Umbilical cord (tissue), 2 donors: Measurements from ENCODE around the gene STAT5B. TPM values are rescaled to one million over a fixed set of nuclear protein-coding genes. Genes with fewer than 3 reads are reported as not detected.

ENCODE experiments used
- DNase-seq: peaks from one replicate; pipeline ENCODE4 v3.0.0-alpha.2; 2015; ENCODE audit warnings: low spot score
- total RNA-seq: library from RNA; depleted of rRNA; stranded (reverse); fragments of >200 nt; gene quantifications from one replicate; pipeline ENCODE4 v1.2.3, GENCODE V29; 2014; ENCODE audit warnings: low replicate concordance; ENCODE audit not compliant: insufficient read depth

The STAT5B gene
- total RNA-seq, 1 donor from 2014 or later, result 51.8 TPM

DNA sequence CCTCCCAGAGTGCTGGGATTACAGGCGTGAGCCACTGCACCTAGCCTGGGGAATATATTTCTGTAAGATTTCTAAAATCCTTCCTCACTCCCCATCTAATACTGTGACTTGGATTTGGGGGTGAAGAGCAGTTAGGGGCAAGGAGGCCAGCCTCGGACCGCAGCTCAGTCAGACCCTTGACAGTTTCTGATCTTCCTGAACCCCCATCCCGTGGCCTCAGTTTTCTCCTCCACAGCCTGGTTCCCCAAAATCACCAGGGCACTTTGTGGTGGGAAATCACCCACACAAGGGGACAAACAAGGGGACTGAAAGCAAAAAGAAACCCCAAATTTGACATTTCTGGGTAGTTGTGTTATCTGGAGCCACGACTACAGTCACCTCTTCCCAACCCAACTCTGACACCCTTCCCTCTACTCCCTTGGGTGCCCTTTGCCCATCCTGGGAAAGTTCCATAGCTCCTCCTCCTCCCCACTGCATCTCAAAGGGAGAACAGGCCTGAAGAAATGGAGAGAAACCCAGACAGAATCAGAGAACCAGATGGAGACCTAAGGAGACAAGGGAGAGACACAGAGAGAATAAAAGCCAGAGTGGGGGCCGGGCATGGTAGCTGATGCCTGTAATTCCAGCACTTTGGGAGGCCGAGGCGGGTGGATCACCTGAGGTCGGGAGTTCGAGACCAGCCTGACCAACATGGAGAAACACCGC is 9.3 kb upstream of the STAT5B start:
- DNase-seq, result no peak

DNA sequence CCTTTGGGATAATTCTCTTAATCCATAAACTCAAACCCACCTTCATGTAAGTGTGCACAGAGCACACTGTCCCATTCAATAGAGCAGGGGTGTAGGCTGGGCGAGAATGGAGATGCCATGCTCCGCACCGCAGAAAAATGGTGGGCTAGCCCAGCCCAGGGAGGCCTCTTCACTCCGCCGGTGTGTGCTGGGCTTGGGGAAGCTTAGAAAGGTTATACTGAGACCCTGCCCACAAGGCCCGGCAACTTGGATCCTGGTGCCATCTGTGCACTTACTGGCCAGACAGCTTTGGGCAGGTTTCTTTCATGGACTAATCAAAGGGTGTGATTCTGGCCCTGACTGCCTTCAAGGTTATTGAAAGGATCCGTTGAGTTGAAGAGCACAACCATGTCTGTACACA is 8.4 kb upstream of the STAT5B start:
- DNase-seq, result no peak

DNA sequence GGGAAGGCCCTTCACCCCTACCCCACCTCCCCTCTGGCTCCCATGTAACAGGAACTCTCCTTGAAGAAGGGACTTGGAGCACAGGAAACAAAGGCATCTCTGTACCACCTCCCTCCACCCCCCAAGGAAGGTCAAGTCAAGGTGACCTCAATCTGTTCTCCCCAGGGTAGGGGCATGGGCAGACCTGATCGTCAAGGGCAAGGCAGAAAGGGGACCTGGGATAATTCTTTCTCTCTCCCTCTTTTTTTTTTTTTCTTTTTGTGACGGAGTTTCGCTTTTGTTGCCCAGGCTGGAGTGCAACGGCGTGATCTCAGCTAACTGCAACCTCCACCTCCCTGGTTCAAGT is 7.8 kb upstream of the STAT5B start:
- DNase-seq, result no peak

DNA sequence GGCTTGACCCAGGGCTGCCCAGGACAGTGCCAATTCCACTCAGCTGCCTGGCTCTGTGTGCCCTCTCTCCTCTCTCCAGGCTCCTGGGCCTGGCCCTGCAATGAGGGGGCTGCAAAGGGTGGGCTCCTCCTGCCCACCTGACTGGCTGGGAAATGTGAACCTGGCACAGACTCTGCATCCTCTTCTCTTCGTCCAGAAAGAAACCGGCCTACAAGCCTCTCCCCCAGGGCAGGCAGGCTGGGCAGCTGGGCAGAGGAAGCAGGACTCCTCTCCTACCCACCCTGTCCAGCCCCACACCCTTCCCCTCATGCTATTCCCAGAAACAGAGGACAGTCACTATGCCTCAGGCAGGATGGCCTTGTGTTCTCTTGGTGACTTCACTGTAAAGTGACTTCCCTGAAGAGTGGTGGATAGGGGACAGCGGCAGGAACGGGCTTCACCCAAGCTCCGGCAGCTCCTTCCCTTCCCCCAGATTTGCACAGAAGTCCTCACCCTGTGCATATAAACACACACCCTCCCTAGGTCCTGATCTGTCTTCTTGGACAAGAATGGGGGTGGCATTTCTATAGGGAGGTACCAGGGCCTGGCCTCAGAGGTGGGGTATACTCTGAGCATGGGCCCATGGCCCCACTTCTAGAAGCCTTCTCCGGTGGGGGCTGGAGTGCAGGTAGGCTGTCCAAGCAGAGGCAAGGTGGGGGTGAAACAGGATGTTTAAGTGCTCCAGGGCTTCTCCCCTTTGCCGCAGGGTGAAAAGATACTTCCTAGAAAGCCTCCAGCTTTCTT is 7.2 kb upstream of the STAT5B start:
- DNase-seq, result no peak

DNA sequence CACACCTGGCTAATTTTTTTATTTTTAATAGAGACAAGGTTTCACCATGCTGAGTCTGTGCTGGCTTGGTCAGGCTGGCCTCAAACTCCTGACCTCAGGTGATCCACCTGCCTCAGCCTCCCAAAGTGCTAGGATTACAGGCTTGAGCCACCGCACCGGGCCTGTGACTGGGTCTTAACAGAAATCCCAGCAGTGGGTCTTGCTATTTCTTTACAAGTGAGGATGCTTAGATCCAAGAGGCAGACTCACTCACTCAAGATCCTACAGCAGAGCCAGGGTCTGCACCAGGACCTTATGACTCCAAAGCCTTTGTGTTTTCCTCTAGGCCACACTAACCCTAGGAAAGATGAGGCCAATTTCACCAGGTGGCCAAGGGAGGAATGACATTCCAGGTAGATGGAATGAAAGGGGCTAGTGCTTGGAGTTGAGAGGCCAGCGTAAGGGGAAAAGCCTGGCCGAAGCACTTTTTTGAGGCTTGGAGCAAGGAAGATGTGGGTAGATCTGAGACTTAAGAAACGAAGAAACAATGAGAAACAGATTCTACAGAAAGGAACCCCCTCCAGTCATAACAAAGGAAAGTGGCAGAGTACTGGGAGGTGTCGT is 6.4 kb upstream of the STAT5B start:
- DNase-seq, result no peak

DNA sequence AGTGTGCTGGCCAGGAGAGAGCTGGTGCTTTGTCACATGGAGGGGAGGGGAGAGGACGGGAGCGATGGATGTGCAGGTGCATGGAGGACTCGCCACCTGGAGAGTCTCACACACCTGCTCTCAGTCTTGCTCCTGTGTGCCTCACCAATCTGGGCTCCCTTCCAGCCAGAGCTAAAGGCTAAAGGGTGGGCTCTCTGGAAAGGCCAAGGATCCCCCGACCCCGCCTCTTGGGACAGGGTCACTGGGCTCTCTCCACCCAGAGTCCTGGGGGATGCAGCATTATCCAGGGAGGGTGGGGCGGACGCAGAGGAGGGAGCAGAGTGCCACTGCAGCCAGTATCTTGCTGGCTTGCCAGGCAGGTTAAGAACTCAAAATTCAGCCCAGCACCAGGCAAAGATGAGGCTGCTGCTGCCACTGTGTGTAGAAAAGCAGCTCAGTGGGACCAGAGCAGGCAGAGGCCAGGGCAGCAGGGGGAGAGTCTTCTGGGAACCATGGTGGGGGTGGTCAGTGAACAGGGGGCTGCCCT is 5.4 kb upstream of the STAT5B start:
- no peak for DNase-seq

DNA sequence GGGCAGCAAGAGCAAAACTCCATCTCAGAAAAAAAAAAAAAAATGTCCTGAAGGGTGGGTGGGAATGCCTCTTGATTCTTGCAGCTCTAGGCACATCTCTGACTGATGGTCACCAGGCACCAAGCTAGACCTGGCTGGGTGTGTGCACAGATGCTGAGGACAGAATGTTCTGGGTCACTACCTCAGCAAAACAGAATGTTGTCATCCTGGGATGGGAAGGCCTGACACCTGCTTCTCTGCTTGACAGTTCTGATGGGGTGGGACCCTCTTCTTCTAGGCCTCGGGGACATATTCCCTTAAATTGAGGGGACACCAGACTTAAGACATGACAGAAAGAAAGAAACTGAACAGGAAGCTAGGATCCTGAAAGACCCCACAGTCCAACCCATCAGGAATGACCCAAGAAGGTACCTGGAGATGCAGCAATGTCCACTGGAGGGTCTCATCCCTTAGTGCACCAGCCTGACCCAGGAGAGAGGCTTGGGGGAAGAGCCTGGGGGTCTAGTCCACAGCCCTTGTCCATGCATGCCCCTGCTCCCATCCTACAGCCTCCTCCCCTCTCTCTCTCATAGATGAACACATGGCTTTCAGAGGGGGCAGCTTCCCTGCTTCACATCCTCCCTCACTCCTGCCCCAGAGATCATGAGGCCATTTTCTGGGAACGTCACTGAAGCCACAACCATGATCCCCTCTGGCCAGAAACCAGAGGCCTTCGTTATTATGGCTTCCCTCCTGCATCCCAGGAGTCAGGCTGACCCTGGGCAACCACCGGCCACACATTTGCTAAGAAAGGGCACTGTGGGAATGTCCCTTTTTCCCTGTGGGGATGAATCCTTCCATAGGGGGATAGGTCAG is 3.8 kb upstream of the STAT5B start:
- DNase-seq, result no peak

DNA sequence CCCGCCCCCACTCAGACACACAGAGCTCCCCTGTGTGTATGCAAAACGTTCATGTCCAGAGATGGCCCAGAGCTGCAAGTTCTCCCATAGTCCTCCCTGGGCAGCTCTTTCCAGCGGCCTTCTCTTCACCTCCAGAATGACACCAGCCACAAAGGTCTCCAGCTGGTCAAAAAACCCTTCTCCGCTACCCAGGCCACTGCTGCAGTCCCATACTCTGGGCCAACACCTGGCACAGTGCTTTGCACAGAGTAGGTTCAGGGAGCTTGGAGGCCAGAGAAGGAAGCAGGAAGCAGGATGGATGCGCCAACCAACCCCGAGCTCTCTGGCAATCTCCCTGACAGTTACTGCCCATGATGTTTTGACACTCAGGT is 1.1 kb upstream of the STAT5B start:
- no peak for DNase-seq

DNA sequence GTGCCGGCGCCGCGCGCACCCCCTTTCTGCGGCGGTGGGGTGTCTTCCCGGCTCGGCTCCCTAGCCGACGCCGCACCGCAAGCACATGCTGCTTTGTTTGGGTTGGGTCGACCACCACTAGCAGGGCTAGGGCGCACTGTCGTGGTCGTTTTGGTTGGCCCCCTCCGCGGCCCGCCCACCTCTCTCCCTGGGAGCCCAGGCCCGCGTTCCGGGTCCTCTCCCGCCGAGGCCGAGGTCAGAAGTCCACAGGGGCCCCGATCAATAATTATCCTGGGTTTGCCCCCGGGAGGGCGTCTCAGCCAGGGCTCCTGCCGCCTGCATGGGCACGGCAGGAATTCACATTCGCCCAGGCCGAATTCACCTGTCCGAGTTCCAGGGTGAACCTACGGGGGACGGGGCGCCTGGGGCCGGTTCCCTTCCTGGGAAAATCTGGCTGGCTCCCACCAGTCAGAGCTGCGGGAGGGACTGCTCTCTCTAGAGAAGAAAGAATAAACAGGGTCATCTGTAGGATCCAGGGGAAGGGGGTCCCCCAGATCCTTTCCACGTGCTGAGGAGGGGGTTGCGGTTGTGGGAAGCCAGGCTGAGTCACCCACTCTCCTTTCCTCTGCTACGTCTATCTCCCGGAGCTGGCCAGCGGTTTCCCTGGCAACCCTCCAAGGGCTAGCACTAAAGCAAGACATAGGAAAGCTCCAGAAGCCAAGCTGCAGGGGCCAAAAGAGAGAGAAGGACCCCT is 584 bp upstream of the STAT5B start:
- peak; percentile 56 for DNase-seq

DNA sequence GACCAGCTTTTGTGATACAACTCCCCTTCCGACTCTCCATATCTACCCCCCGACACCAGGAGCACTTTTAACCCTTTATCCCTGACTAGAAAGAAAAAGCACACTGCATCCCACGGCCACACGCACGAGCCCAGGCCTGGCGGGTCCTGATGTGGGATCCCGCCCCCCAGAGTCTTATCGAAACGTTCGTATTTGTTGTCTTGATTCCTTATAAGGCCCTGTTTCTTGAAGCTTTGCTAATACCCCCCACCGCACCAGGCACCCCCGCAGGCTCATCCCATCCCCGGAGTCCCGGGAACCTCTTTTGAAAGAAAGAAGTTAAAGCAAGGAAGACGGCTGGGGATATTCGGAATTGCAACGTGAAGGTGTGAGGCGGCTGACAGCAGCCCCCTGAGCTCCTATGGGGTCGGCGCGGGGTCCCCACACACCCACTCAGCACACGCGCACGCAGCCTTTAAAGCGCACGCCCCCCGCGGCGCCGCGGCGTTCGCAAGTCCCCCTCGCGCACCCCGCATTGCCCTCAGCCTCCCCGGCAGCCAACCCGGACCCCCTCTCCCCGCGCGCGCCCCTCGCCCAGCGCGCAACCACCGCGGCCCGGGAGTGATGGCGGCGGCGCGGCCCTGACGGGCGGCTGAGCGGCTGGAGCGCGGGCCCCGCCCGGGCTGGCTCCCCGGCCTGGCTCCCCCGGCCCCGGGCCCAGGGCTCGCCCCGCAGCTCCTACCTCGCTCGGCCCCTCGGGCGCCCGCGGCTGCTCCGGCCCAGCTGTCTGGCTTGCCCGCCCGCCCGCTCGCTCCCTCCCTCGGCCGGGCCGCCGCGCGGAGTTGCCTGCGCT is 448 bp downstream of the STAT5B start:
- DNase-seq, result peak; percentile 52

DNA sequence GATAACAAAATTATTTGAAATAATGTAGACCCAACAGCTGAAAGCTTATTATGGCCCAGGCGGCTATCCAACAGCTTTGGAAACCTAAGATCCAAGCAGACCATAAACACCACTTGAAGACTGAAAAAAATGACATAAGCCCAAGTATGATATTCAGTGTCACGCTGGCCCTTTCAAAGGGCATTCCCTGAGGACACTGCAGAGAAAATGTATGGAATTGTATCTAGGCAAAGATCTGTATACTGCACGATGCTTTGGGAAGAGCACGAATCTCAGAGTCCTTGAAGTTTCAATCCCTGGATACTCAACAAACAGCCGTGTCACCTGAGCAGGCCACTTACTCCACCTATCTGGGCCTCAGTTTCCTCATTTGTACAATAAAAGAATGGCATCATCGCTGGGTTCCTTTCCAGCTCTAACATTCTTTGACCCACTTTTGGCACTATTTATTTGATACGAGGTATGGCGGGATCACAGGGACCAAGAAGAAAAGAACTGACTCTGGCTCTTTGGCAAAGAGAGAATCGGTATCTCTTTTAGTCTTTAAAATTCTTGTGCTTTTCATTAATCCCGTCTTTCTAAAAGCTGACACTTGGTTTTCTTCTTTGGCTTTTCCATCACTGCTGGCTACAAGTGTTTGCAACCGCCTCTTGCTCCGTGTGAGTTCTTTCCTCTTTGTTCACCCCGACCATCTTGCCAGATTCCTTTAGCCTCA is 1.2 kb downstream of the STAT5B start:
- no peak for DNase-seq

DNA sequence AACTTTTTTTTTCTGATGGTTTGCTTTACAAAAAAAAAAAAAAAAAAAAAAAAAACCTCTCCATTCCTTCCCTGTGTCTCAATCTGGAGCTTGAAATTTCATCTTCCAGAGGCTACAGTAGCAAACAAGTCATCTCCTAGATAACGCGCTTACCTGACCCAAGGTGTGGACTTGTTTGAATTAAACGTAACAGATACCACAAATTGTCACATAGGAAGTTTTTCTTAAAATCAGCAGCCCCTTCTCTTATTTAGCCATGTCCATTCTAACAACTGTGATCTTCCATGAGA is 2.0 kb downstream of the STAT5B start:
- no peak for DNase-seq

DNA sequence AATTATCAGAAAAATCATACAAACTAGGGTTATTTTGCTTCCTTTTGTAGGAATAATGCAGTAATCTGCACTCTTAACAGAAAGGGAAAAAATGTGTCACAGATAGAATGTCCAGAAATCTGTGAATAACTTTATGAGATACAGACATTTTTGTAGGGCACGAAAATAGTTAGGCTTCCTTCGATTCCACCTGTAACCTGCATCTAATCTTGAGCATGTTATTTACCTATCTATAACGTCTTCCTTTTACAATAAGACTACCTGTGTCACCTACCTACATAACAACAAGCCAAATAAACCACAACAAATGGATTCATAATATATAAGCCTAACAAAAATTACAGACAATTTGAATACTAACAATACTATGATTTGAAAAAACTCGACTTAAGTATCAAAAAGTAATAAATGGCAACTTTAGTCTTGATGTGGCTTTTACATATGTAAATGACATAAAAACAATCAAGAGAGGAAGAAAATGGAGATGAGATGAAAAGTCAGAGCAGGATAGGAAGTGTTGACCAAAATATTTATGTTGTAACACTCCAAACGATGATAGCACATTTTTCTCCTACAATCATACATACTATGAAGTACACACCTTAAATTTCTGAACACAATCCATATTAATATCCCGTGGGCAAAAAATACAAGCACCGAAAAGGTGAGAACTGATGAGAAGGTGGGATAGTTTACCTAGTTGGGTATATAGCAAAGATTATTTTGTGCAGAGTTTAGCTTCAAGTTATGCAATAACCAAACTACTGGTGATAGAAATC is 2.5 kb downstream of the STAT5B start:
- DNase-seq, result no peak

DNA sequence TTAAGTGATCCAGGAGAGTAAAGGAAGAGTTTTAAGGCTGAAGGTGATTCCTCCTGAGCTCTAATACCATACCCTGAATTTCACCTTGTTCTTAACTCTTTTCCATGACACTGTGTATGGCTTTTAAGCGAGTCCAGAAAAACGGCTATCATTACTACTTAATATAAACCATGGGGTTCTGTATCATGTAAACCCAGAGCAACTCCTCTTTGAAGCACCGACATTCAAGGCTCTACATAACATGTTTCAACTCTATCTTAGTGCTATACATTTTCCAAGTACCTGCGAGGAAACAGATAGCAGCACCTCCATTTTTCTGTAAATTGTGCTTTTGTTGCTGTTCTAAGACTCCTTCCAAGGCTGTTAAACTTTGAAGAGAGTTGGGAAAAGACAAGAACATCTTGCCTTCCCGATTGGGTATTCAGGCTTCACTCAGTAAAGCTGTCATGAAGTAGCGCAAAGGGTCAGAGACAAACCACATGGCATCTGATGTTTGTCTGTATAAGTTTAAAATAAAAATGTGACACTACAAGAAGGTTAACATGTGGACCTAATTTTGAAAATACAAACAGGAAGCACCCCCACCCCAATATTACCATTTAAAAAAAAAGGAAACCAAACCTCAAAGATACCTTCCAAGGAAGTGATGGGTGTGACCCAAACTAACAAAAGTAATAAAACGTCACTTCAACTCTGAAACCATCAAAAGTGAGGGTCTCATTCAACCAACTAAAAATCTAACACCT is 3.9 kb downstream of the STAT5B start:
- no peak for DNase-seq

DNA sequence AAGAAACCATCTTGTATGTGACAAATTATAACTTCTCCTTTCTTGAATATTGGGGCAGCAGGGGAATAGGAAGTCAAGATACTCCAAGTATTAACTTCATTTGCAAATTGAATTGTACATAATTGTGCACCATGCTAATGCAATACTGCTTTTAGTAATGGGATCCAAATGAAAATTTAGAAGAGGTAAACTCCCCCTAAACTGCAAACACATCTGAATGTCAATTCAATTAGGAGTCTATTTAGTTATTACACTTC is 4.5 kb downstream of the STAT5B start:
- no peak for DNase-seq

DNA sequence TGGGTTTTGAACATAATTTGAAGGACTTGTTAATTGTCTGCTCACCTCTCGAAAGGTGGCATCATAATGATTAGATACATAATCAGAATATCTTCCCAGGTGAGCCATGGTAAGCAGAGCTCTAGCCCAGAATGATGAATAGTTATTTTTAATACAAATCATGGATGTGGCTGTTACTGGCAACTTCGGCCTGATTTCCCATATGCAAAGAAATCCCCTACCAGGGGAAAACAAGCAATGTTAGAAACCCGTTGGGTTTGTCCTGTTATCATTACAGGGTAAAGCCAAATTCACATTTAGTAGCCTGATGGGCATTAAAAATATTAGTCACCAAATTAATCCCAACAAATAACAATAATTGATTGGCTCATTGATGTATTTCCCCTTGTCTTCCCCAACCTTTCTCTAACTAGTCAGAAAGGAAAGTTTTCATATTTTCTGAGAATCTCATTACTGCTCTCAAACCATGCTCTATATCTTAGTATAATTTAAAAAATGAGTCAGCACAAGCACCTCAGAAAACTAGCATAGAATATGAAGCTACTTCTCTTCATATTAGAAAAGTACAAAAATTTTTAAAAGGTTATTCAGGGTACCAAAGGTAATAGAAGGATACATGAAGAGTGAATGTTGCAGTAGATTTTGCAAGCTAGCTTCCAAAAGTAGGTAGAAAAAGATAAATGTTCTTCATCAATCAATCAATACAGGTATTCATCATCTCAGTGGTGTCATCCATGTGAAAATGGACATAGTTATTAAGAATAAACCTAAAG is 5.0 kb downstream of the STAT5B start:
- no peak for DNase-seq

DNA sequence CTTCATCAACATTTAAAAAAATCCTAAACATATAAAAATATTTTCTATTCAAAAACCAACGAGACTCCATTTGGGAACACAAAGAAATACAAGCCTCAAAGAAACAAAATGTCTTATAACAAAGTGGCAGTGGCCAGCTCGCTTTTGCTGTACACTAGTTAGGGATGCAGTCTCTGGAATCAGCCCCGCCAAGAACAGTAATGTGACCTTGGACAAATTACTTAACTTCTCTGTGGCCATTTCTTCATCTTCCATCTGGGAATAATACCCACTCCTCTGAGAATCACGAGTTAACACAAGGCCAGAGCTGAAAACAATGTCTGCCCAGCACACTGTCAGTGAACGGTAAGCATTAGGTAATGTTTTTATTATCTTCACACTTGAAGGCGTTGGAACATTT is 5.6 kb downstream of the STAT5B start:
- DNase-seq, result no peak

DNA sequence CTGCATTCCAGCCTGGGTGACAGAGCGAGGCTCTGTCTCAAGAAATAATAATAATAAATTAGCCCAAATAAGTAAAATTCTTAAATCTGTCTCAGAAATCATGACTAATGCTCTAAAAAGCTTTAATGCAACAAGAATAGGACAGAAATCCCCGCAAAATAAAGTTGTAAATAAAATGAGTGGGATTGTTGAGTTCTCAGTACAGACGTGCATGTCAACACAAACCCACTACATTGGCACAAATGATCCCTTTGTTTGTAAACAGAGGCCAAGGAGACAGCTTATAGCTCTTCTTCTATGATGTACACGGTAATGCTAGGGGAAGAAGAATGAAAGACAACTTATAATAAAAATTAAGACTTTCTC is 6.0 kb downstream of the STAT5B start:
- no peak for DNase-seq
